ENCODE measurements around the gene FAM131B. TPM values are rescaled to one million over a fixed set of nuclear protein-coding genes. Genes with fewer than 3 reads are reported as not detected.
A peak's percentile ranks its signal among the peaks of the same experiment; 100 is the strongest.
"Not testable (repeated sequence)": the region's sequence is repeated elsewhere in the genome, so short reads cannot be mapped to it uniquely, and the experiment has no call there.

Gene FAM131B
- total and polyA plus RNA-seq, 2 experiments from 2014 or later: 0.87 to 1.9 TPM

- H3K27ac ChIP-seq: no peak overlapping the region
- 90% methylated on average over 14 of the region's 14 CpGs for WGBS (ENCODE audit: low lambda C conversion rate, missing lambda C conversion rate)
- TF ChIP-seq EZH2phosphoT487 (IDR thresholded peaks at IDR 0.05; ENCODE audit: low read depth, severe bottlenecking, unreplicated experiment) (no peak), CTCF (IDR thresholded peaks at IDR 0.05; ENCODE audit: poor library complexity) (no peak), EZH2 (IDR thresholded peaks at IDR 0.05; ENCODE audit: borderline replicate concordance) (no peak)
- H3K9me3 ChIP-seq (ENCODE audit: low read depth): no peaks in the 10 kb centered on the region
- H3K4me1 ChIP-seq (ENCODE audit: insufficient read depth): peaks cover 35% of the 10 kb centered on the region
- no peaks in the 10 kb centered on the region for H3K27me3 ChIP-seq
- DNase-seq (ENCODE audit: low spot score): peak; percentile 77
- H3K4me2 ChIP-seq: peak overlapping the region; percentile 37
- H3K79me2 ChIP-seq: no peaks in the 10 kb centered on the region
- no peak overlapping the region for H3K4me3 ChIP-seq
- H3K9me2 ChIP-seq (replicated peaks; ENCODE audit: insufficient read depth): no peaks in the 10 kb centered on the region
- no peaks in the 10 kb centered on the region for H3K36me3 ChIP-seq (replicated peaks; ENCODE audit: insufficient read depth, low read depth)
- no peaks in the 10 kb centered on the region for H4K20me1 ChIP-seq (ENCODE audit: insufficient read depth, poor library complexity, severe bottlenecking)
- H2AFZ ChIP-seq: no peak overlapping the region
Observed at GRCh38 chr7:143393267-143394041, 30.9 kb upstream of the FAM131B start.

GRCh38 chr7:143392875-143393266 is 30.4 kb upstream of the FAM131B start:
- H3K27ac ChIP-seq: no peak overlapping the region
- no peaks in the 10 kb centered on the region for H3K9me3 ChIP-seq (ENCODE audit: low read depth)

GRCh38 chr7:143392427-143392826 is 29.9 kb upstream of the FAM131B start:
- not testable (repeated sequence) for H2AFZ ChIP-seq; H3K36me3 ChIP-seq (replicated peaks; ENCODE audit: insufficient read depth, low read depth); H3K79me2 ChIP-seq; H3K9me3 ChIP-seq (ENCODE audit: low read depth); H3K9me2 ChIP-seq (replicated peaks; ENCODE audit: insufficient read depth); H3K4me3 ChIP-seq; H3K4me2 ChIP-seq; H4K20me1 ChIP-seq (ENCODE audit: insufficient read depth, poor library complexity, severe bottlenecking); H3K27me3 ChIP-seq; DNase-seq (ENCODE audit: low spot score)
- Histone ChIP-seq H3K27ac (peak overlapping the region; percentile 81), H3K4me1 (ENCODE audit: insufficient read depth) (peaks cover 35% of the 10 kb centered on the region)
- WGBS (ENCODE audit: low lambda C conversion rate, missing lambda C conversion rate): 97% methylated on average over 8 of the region's 8 CpGs

More at GRCh38 chr7:143392875-143393266, 30.4 kb upstream of the FAM131B start:
- Histone ChIP-seq H3K4me1 (ENCODE audit: insufficient read depth) (peaks cover 35% of the 10 kb centered on the region), H3K9me2 (replicated peaks; ENCODE audit: insufficient read depth) (no peaks in the 10 kb centered on the region), H3K4me2 (peak overlapping the region; percentile 37), H3K4me3 (no peak overlapping the region), H4K20me1 (ENCODE audit: insufficient read depth, poor library complexity, severe bottlenecking) (peaks cover 5% of the 10 kb centered on the region), H3K36me3 (replicated peaks; ENCODE audit: insufficient read depth, low read depth) (no peaks in the 10 kb centered on the region), H3K79me2 (no peaks in the 10 kb centered on the region), H3K27me3 (no peaks in the 10 kb centered on the region), H2AFZ (no peak overlapping the region)
- no peak for TF ChIP-seq CTCF (IDR thresholded peaks at IDR 0.05; ENCODE audit: poor library complexity)
- no peak for TF ChIP-seq EZH2phosphoT487 (IDR thresholded peaks at IDR 0.05; ENCODE audit: low read depth, severe bottlenecking, unreplicated experiment)
- TF ChIP-seq EZH2 (IDR thresholded peaks at IDR 0.05; ENCODE audit: borderline replicate concordance): no peak
- 95% methylated on average over 6 of the region's 6 CpGs for WGBS (ENCODE audit: low lambda C conversion rate, missing lambda C conversion rate)
- DNase-seq (ENCODE audit: low spot score): no peak

- Histone ChIP-seq H3K9me2 (replicated peaks; ENCODE audit: insufficient read depth) (no peaks in the 10 kb centered on the region), H3K27me3 (no peaks in the 10 kb centered on the region), H4K20me1 (ENCODE audit: insufficient read depth, poor library complexity, severe bottlenecking) (peaks cover 13% of the 10 kb centered on the region), H3K4me1 (ENCODE audit: insufficient read depth) (peaks cover 38% of the 10 kb centered on the region), H3K9me3 (ENCODE audit: low read depth) (no peaks in the 10 kb centered on the region), H2AFZ (no peak overlapping the region), H3K79me2 (no peaks in the 10 kb centered on the region), H3K4me3 (no peak overlapping the region), H3K27ac (peak overlapping the region; percentile 81), H3K36me3 (replicated peaks; ENCODE audit: insufficient read depth, low read depth) (no peaks in the 10 kb centered on the region), H3K4me2 (no peak overlapping the region)
- no peak for TF ChIP-seq CTCF (IDR thresholded peaks at IDR 0.05; ENCODE audit: poor library complexity)
- no peak for TF ChIP-seq EZH2 (IDR thresholded peaks at IDR 0.05; ENCODE audit: borderline replicate concordance)
- no peak for TF ChIP-seq EZH2phosphoT487 (IDR thresholded peaks at IDR 0.05; ENCODE audit: low read depth, severe bottlenecking, unreplicated experiment)
- no peak for DNase-seq (ENCODE audit: low spot score)
- WGBS (ENCODE audit: low lambda C conversion rate, missing lambda C conversion rate): 85% methylated on average over 24 of the region's 24 CpGs
Observed at GRCh38 chr7:143391462-143392404, 29.2 kb upstream of the FAM131B start.

All from hepatocyte (in vitro differentiated cells).